Sigmoid colon (tissue), 7 donors: ENCODE measurements around the gene INSM2. TPM values are rescaled to one million over a fixed set of nuclear protein-coding genes. Genes with fewer than 3 reads are reported as not detected.

Source experiments
- DNase-seq: peaks from one replicate; pipeline ENCODE4 v3.0.0-alpha.2; 2019
- H3K27ac ChIP-seq, 4 donors: fragments of 200-600 bp; sonication (generic); one replicate each; pipeline ENCODE4 v1.5.1; 2016 to 2019; ENCODE audit warnings: mild to moderate bottlenecking in 1 of 4
- H3K27me3 ChIP-seq, 3 donors: fragments of 200-600 bp; sonication (generic); one replicate each; pipeline ENCODE4 v1.5.1; 2019; ENCODE audit warnings: mild to moderate bottlenecking in 1 of 3
- H3K36me3 ChIP-seq, 4 donors: fragments of 200-600 bp; sonication (generic); one replicate each; pipeline ENCODE4 v1.5.1; 2016 to 2019
- H3K4me1 ChIP-seq, 4 donors: fragments of 200-600 bp; sonication (generic); one replicate each; pipeline ENCODE4 v1.5.1; 2017 to 2019
- H3K4me3 ChIP-seq, 4 donors: fragments of 200-600 bp; sonication (generic); one replicate each; pipeline ENCODE4 v1.5.1; 2017 to 2019; ENCODE audit warnings: mild to moderate bottlenecking in 2 of 4, moderate library complexity in 1 of 4
- H3K9me3 ChIP-seq, 4 donors: fragments of 200-600 bp in 3 of 4; sonication (generic) in 3 of 4; one replicate each; pipeline versions ENCODE4 v1.5.1 to v1.6.1; 2013 to 2019
- EP300 ChIP-seq, 4 donors: sonication (generic); formaldehyde crosslinking; IDR thresholded peaks; one replicate each; pipeline ENCODE4 v1.6.1; 2017; ENCODE audit warnings: antibody characterized with exemption in 4 of 4
- POLR2A ChIP-seq, 2 donors: fragments of 450-650 bp; IDR thresholded peaks; one replicate each; pipeline ENCODE4 v1.6.1; 2016; ENCODE audit warnings: antibody characterized with exemption in 2 of 2, mild to moderate bottlenecking in 2 of 2, moderate library complexity in 2 of 2
- POLR2AphosphoS5 ChIP-seq, 4 donors: sonication (generic); formaldehyde crosslinking; IDR thresholded peaks; one replicate each; pipeline ENCODE4 v1.6.1; 2017; ENCODE audit warnings: antibody characterized with exemption in 4 of 4
- WGBS, 2 donors: extraction: QIAGEN DNeasy Blood & Tissue Kit; methylation state at CpG; one replicate each; pipeline ENCODE4 v1.1.7; 2013; 5-methylcytosine and 5-hydroxymethylcytosine counted together
- intact Hi-C: fragments of 100-400 bp; cut with DNase I; formaldehyde crosslinking; loops from one replicate; pipeline ENCODE4 v1.15.1; 2023
- polyA plus RNA-seq, 3 donors: library from polyadenylated mRNA; stranded (reverse); fragments of 200-250 nt; gene quantifications; one replicate each; pipeline ENCODE4 v1.2.3, GENCODE V29; 2013
- total RNA-seq, 4 donors: library from RNA; depleted of rRNA; stranded (reverse); fragments of >200 nt; gene quantifications; one replicate each; pipeline ENCODE4 v1.1.0, GENCODE V29; 2016
- TF ChIP-seq, protein P1 (sequence below), 4 experiments: fragments of 450-650 bp in 3 of 4; fragments of 200-600 bp in 1 of 4; IDR thresholded peaks; one replicate each; pipeline ENCODE4 v1.5.1; 2016 to 2019; ENCODE audit warnings: antibody characterized with exemption in 4 of 4, mild to moderate bottlenecking in 3 of 4, moderate library complexity in 2 of 4
- donor health status: healthy with polysubstance abuse.
- donor health status: Bipolar disorder and iron deficiency.
- donor health status: healthy.

INSM2 gene
- total and polyA plus RNA-seq, 7 donors = 0.03 TPM; not detected in 6

DNA sequence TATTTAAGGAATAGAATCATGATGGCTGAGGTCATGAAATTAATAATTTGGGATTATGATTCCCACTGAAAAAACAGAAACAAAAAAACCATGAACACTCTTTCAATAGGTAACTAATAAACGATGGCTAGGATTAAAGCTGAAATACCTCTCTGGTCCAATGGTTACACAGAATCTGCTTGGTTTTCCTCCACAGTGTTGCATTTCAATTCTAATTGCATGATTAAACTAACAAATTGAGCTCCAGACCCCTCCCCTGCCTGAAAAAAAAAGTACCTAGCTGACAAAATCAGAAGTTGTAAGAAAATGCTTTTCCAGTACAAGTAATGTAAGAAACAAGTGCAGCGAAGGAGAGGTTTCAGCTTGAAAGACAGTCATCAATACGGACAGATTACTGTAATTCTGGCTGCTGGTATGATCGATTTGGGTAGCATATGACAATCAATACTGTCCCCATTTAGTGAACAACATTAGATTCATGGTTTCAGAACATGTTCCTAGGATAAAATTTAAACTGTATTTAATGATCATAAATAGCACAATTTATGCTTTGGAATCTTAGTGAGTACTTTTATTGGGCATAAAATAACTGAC lies 32.0 kb downstream of the INSM2 start:
- no peak for DNase-seq
- Histone ChIP-seq H3K27ac (no peak overlapping the region), H3K4me3 (no peak overlapping the region), H3K36me3 (peaks cover 0 to 21% (median 0%) of the 10 kb centered on the region in 4 donors), H3K9me3 (no peaks in the 10 kb centered on the region), H3K4me1 (no peaks in the 10 kb centered on the region), H3K27me3 (no peaks in the 10 kb centered on the region)
- WGBS, 2 donors = 97 to 98% methylated on average over 4 of the region's 4 CpGs
- TF ChIP-seq, protein P1, sequence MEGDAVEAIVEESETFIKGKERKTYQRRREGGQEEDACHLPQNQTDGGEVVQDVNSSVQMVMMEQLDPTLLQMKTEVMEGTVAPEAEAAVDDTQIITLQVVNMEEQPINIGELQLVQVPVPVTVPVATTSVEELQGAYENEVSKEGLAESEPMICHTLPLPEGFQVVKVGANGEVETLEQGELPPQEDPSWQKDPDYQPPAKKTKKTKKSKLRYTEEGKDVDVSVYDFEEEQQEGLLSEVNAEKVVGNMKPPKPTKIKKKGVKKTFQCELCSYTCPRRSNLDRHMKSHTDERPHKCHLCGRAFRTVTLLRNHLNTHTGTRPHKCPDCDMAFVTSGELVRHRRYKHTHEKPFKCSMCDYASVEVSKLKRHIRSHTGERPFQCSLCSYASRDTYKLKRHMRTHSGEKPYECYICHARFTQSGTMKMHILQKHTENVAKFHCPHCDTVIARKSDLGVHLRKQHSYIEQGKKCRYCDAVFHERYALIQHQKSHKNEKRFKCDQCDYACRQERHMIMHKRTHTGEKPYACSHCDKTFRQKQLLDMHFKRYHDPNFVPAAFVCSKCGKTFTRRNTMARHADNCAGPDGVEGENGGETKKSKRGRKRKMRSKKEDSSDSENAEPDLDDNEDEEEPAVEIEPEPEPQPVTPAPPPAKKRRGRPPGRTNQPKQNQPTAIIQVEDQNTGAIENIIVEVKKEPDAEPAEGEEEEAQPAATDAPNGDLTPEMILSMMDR (IDR thresholded peaks at IDR 0.05) = no peak
- TF ChIP-seq POLR2AphosphoS5 (IDR thresholded peaks at IDR 0.05) = no peak
- no peak for TF ChIP-seq POLR2A (IDR thresholded peaks at IDR 0.05)
- no peak for TF ChIP-seq EP300 (IDR thresholded peaks at IDR 0.05)
- intact Hi-C loops = no loop called here

GRCh38 chr14:35571598-35571997 lies 37.6 kb downstream of the INSM2 start:
- DNase-seq = no peak
- Histone ChIP-seq H3K4me3 (no peak overlapping the region), H3K4me1 (no peaks in the 10 kb centered on the region), H3K9me3 (no peaks in the 10 kb centered on the region), H3K36me3 (peaks cover 0 to 26% (median 0%) of the 10 kb centered on the region in 4 donors), H3K27me3 (no peaks in the 10 kb centered on the region), H3K27ac (no peak overlapping the region)
- intact Hi-C loops = no loop called here
- 96 to 98% methylated on average over 8 of the region's 8 CpGs for WGBS, 2 donors
- TF ChIP-seq POLR2A (IDR thresholded peaks at IDR 0.05) = no peak

- TF ChIP-seq POLR2AphosphoS5 (IDR thresholded peaks at IDR 0.05) = no peak
- no peak for TF ChIP-seq POLR2A (IDR thresholded peaks at IDR 0.05)
- TF ChIP-seq, protein P1 (IDR thresholded peaks at IDR 0.05) = no peak
- TF ChIP-seq EP300 (IDR thresholded peaks at IDR 0.05) = no peak
- Histone ChIP-seq H3K27me3 (no peaks in the 10 kb centered on the region), H3K36me3 (peaks cover 0 to 16% (median 0%) of the 10 kb centered on the region in 4 donors), H3K27ac (no peak overlapping the region), H3K4me1 (no peaks in the 10 kb centered on the region), H3K4me3 (no peak overlapping the region), H3K9me3 (no peaks in the 10 kb centered on the region)
- 64 to 79% methylated on average over 2 of the region's 2 CpGs for WGBS, 2 donors
- intact Hi-C loops = no loop called here
- DNase-seq = no peak
Observed at GRCh38 chr14:35573911-35574310, 39.9 kb downstream of the INSM2 start.

GRCh38 chr14:35576260-35576659 lies 42.3 kb downstream of the INSM2 start:
- Histone ChIP-seq H3K27ac (no peak overlapping the region), H3K27me3 (no peaks in the 10 kb centered on the region), H3K4me3 (no peak overlapping the region), H3K9me3 (no peaks in the 10 kb centered on the region), H3K4me1 (no peaks in the 10 kb centered on the region), H3K36me3 (peaks cover 0 to 14% (median 0%) of the 10 kb centered on the region in 4 donors)
- DNase-seq = no peak
- intact Hi-C loops = no loop called here
- TF ChIP-seq POLR2A (IDR thresholded peaks at IDR 0.05) (no peak), POLR2AphosphoS5 (IDR thresholded peaks at IDR 0.05) (no peak), EP300 (IDR thresholded peaks at IDR 0.05) (no peak)
- TF ChIP-seq, protein P1 (IDR thresholded peaks at IDR 0.05) = no peak

DNA sequence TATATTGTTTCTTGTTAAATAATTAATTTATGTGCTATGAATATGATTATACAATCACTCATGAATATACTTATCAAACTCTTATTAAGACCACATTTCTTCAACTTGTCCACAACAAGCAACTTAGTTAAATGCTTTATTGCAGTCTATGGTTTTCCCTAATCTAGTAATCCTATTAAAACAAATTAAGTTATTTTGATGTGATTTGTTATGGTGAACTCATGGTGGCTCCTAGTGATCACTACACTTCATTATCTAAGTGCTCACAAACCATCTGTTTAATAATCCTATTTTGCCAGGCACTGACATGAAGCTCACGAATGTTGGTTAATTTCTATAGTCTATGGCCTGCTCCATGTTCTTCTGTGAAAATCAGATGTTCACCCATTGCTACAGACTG lies 42.9 kb downstream of the INSM2 start:
- peaks cover 0 to 8% (median 0%) of the 10 kb centered on the region in 4 donors for H3K36me3 ChIP-seq
- TF ChIP-seq POLR2A (IDR thresholded peaks at IDR 0.05) = no peak
- TF ChIP-seq POLR2AphosphoS5 (IDR thresholded peaks at IDR 0.05) = no peak
- no peak for TF ChIP-seq EP300 (IDR thresholded peaks at IDR 0.05)
- TF ChIP-seq, protein P1 (IDR thresholded peaks at IDR 0.05) = no peak
- 98% methylated on average over 1 of the region's 1 CpG for WGBS, 2 donors
- no peak overlapping the region for H3K4me3 ChIP-seq
- intact Hi-C loops = no loop called here
- no peak overlapping the region for H3K27ac ChIP-seq
- no peaks in the 10 kb centered on the region for H3K27me3 ChIP-seq
- no peak for DNase-seq
- H3K9me3 ChIP-seq = no peaks in the 10 kb centered on the region
- H3K4me1 ChIP-seq = no peaks in the 10 kb centered on the region
